Left renal cortex interstitium (tissue), 4 donors: ENCODE data around the gene SMARCA5. TPM values are rescaled to one million over a fixed set of nuclear protein-coding genes. Genes with fewer than 3 reads are reported as not detected.

Source experiments
- polyA plus RNA-seq, 4 donors: library from polyadenylated mRNA; unstranded; fragments of 120-200 nt; gene quantifications; one replicate each; pipeline ENCODE4 v1.2.1, GENCODE V29; 2013; ENCODE audit not compliant: insufficient read length in 4 of 4

The SMARCA5 gene
- polyA plus RNA-seq, 4 donors: 99.8 to 142 (median 126) TPM

Other genes with a start within 250 kb of the SMARCA5 start
- gene GAB1, start 176.8 kb upstream of the SMARCA5 start, polyA plus RNA-seq: 10 to 100 TPM; 37.3 to 53.0 (median 47.9) TPM
- under 1 TPM; 0.09 to 0.18 (median 0.13) TPM for gene FREM3, start 187.0 kb downstream of the SMARCA5 start, polyA plus RNA-seq